GM18951 (cell line): ENCODE data around the gene CLPSL2.

ENCODE experiments used
- POLR2A ChIP-seq: IDR thresholded peaks from 4 replicates; pipeline ENCODE4 v1.6.1; 2011; ENCODE audit warnings: mild to moderate bottlenecking; ENCODE audit not compliant: insufficient read length, insufficient read depth; ENCODE audit errors: extremely low read depth
- in situ Hi-C: fragments of 300-500 bp; cut with MboI; formaldehyde crosslinking; loops from one replicate; pipeline ENCODE4 v1.12.0; 2022; ENCODE audit warnings: low sequenced_read_pairs, mixed read lengths, inconsistent platforms; ENCODE audit not compliant: unreplicated experiment

Gene CLPSL2

GRCh38 chr6:35754452-35755277, 21.7 kb upstream of the CLPSL2 start:
- no peak for TF ChIP-seq POLR2A
- in situ Hi-C loops, result no loop called here

- in situ Hi-C loops, result no loop called here
- TF ChIP-seq POLR2A, result no peak
Measured at GRCh38 chr6:35755278-35755924, 21.0 kb upstream of the CLPSL2 start.

GRCh38 chr6:35757456-35758123, 18.8 kb upstream of the CLPSL2 start:
- no peak for TF ChIP-seq POLR2A

DNA sequence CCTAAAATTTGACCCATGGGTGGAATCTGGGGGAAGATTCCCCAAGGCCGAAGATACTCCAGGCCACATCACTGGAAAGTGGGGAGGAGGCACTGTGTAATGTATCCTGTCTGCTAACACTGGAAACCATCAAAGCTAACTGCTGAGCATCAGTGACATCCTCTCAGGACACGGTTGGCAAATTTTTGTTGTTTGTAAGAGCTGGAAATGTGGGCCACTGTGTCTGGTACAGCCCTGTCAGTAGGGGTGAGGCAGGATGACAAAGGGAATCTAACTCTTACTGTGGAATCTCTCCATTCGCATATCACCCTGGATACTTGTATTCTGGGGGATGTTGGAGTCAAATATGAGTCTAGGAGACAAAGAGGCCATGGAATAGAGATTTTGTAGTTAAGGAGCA, 17.0 kb upstream of the CLPSL2 start:
- in situ Hi-C loops, result no loop called here
- no peak for TF ChIP-seq POLR2A

More at GRCh38 chr6:35757456-35758123, 18.8 kb upstream of the CLPSL2 start:
- in situ Hi-C loops, result no loop called here

- in situ Hi-C loops, result no loop called here
Measured at GRCh38 chr6:35765739-35766138, 10.7 kb upstream of the CLPSL2 start.

DNA sequence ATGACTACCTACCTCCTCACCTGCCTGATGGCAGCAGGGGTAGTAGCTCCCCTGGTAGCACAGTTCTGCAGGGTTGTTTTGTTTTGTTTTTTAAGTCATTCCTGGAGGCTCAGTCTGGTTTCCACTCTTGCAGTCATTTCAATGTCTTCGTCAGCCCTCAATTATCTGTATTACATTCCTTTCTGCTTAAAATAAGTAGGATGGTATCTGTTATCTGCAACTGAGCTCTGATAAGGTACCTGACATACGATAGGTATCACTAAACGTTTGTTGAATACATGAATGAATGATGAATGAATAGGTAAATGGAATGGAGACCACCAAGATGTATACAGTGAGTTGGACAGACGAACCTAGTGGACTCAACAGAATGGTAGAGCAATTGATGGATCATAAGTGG, 7.2 kb upstream of the CLPSL2 start:
- in situ Hi-C loops, result no loop called here
- no peak for TF ChIP-seq POLR2A

More at GRCh38 chr6:35765739-35766138, 10.7 kb upstream of the CLPSL2 start:
- TF ChIP-seq POLR2A, result no peak

- no peak for TF ChIP-seq POLR2A
- in situ Hi-C loops, result no loop called here
Measured at GRCh38 chr6:35771343-35771627, 5.1 kb upstream of the CLPSL2 start.

DNA sequence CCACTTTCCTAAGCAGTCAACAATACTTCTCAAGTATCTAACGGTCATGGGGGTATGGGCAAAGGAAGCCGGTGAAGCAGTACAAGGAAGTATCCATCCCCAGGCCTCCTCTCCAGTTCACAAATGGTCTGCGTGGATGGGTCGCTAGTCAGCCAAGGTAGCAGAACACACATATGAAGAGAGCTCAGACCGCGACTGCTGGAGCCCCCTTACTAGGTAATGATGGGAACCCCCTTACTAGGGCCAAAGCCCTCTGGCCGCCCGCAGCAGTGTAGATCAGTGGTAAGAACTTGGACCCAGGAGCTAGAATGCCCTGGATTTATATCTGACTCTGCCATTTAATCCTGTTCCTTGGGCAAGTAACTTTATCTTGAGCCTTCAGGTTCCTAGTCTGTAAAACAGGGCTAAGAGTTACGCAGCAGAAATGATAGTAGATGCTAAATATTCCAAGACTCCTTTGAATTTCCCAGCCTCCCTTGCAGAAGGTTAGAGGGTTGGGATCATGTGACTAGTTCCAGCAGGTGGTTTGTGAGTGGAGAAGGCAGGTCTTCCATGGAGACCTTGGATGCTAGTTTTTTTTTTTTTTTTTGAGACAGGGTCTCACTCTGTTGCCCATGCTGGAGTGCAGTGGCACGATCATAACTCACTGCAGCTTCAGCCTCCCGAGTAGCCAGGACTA, 2.1 kb upstream of the CLPSL2 start:
- TF ChIP-seq POLR2A, result no peak
- in situ Hi-C loops, result no loop called here

DNA sequence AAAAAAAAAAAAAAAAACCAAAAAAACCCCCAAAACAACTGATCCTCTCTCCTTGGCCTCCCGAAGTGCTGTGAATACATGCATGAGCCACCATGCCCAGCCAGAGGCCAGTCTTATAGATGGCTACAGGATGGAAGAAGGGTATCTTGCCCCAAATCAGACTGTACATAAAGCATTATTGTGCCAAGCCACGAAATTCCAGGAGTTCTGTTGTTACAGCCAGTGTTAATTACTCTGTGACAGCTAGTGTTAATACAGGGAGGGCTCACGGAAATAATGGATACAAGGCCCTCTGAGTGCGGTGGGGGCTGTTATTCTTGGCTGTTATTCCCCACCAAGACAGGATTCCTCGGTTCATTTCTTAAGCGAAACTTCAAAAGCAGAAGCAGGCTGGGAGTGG, 1.4 kb upstream of the CLPSL2 start:
- in situ Hi-C loops, result no loop called here

DNA sequence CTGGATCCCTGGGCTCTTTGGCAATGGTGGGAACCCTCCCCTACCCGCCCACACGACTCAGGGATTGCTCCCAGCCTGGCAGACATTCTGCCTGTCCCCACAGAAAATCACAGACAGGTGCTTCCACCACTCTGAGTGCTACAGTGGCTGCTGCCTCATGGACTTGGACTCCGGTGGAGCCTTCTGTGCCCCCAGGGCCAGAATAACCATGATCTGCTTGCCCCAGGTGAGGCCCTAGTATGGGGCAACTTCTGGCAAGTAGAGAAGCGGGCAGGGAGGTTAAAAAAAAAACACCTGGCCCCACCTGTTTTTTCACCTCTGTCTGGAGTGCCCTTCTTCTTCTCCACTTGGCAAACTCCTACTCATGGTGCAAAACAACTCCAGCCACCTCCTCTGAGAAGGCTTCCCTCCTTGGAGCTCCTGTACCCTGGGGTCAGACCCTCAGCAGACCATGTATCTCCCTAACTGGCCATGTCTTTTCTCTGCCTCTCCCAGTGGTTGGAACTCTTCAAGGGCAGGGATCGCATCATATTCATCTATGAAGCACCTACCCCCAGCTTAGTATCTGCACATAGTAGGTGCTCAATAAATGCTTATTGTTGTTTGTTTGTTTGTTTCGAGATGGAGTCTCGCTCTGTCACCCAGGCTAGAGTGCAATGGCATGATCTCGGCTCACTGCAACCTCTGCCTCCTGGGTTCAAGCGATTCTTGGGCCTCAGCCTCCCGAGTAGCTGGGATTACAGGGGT, 1.1 kb downstream of the CLPSL2 start:
- no peak for TF ChIP-seq POLR2A

More for the DNA sequence above, 1.4 kb upstream of the CLPSL2 start:
- no peak for TF ChIP-seq POLR2A

GRCh38 chr6:35778437-35778836, 2.0 kb downstream of the CLPSL2 start:
- no peak for TF ChIP-seq POLR2A
- in situ Hi-C loops, result no loop called here

More for the DNA sequence above, 1.1 kb downstream of the CLPSL2 start:
- in situ Hi-C loops, result no loop called here

DNA sequence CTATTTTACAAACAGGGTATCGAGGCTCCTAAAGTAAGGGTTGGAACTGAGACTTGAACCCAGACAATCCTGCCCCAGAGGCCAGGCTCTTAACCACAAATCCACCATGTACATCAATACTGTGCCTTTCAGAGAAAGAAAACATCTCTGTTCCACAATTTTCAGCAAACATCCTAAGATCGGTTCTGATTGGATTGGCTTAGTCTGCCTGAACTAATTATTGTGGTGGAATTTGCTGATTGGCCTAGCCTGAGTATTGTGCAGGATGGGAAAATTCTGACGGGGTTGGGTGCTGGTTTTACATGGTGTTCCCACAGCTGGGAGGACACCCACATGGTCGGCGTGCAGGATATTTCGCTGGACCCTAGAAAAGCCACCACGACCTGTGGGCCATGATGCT, 4.3 kb downstream of the CLPSL2 start, which contains the start of gene CLPSL1:
Gene CLPSL1, plus strand, starts transcription at position 301 of the 400 bp plus-strand sequence. Its CDS starts 92 bp downstream, at position 393.
- no peak for TF ChIP-seq POLR2A
- in situ Hi-C loops, result no loop called here
